B cell (primary cell): Measurements from ENCODE around the gene ODF2. TPM values are rescaled to one million over a fixed set of nuclear protein-coding genes. Genes with fewer than 3 reads are reported as not detected.

ENCODE experiments used
- ATAC-seq: fragments of 200-7000 bp; cut with Tn5 transposase; one replicate; pipeline ENCODE4 v1.10.0; 2021; ENCODE audit warnings: low read depth, mild to moderate bottlenecking, moderate number of reproducible peaks, moderate library complexity
- CTCF ChIA-PET: fragments of 350-600 bp; sonication (Branson Sonifier 250); formaldehyde crosslinking; loops from one replicate; lab custom pipeline; 2021; ENCODE audit warnings: antibody characterized with exemption, inconsistent platforms; lab: Charles Lee
- POLR2A ChIA-PET: fragments of 350-600 bp; sonication (Branson Sonifier 250); formaldehyde crosslinking; loops from one replicate; lab custom pipeline; 2021; ENCODE audit warnings: antibody characterized with exemption; lab: Charles Lee
- DNase-seq: peaks from one replicate; pipeline ENCODE4 v3.0.0; 2013
- H2AFZ ChIP-seq: 2 replicates; pipeline ENCODE4 v1.6.1; 2012; ENCODE audit warnings: mild to moderate bottlenecking, low read depth, low read length; ENCODE audit not compliant: insufficient read depth, poor library complexity, severe bottlenecking
- H3K27ac ChIP-seq, 2 donors: 1 replicate in 1 of 2; 2 replicates in 1 of 2; pipeline ENCODE4 v1.5.1; 2012 to 2013; ENCODE audit warnings: low read length in 2 of 2, mild to moderate bottlenecking in 2 of 2, moderate library complexity in 1 of 2
- H3K27me3 ChIP-seq, 4 experiments: fragments of 200-600 bp in 1 of 4; sonication (generic) in 1 of 4; replicated peaks in 1 of 4; 1 replicate in 2 of 4; 2 replicates in 2 of 4; pipeline versions ENCODE4 v1.6.1 to v1.7.0; 2013 to 2016; ENCODE audit warnings: low read length in 3 of 4, mild to moderate bottlenecking in 2 of 4, mixed read lengths in 1 of 4, moderate library complexity in 1 of 4; ENCODE audit not compliant: insufficient read depth in 4 of 4, control insufficient read depth in 3 of 4; ENCODE audit errors: control extremely low read depth in 1 of 4
- H3K36me3 ChIP-seq, 2 experiments: replicated peaks in 1 of 2; 1 replicate in 1 of 2; 2 replicates in 1 of 2; pipeline versions ENCODE4 v1.6.1 to v1.7.1; 2013; ENCODE audit warnings: low read length in 1 of 2; ENCODE audit not compliant: insufficient read depth in 2 of 2, control insufficient read depth in 1 of 2; ENCODE audit errors: control extremely low read depth in 1 of 2, extremely low read depth in 1 of 2
- H3K4me1 ChIP-seq, 2 donors: fragments of 200-600 bp in 1 of 2; sonication (generic) in 1 of 2; 1 replicate in 1 of 2; 2 replicates in 1 of 2; pipeline versions ENCODE4 v1.5.1 to v1.6.1; 2013 to 2017; ENCODE audit warnings: low read length in 2 of 2; ENCODE audit not compliant: control insufficient read depth in 2 of 2, insufficient read depth in 2 of 2
- H3K4me2 ChIP-seq: replicated peaks from 2 replicates; pipeline ENCODE3; 2012; ENCODE audit warnings: mild to moderate bottlenecking, low read depth, low read length; ENCODE audit not compliant: poor library complexity, severe bottlenecking
- H3K4me3 ChIP-seq, 5 experiments: fragments of 200-600 bp in 1 of 5; sonication (generic) in 1 of 5; 1 replicate in 3 of 5; 2 replicates in 2 of 5; pipeline versions ENCODE4 v1.5.1 to v1.7.0; 2011 to 2016; ENCODE audit warnings: low read length in 4 of 5, mild to moderate bottlenecking in 4 of 5, low read depth in 2 of 5, control low read depth in 1 of 5, moderate library complexity in 1 of 5; ENCODE audit not compliant: insufficient read depth in 1 of 5; ENCODE audit errors: control extremely low read depth in 1 of 5, extremely low read depth in 1 of 5
- H3K79me2 ChIP-seq: fragments of 200-600 bp; sonication (generic); one replicate; pipeline ENCODE4 v1.6.0; 2016; ENCODE audit warnings: low read length; ENCODE audit not compliant: control insufficient read depth, insufficient read depth
- H3K9ac ChIP-seq: fragments of 200-600 bp; sonication (generic); 2 replicates; pipeline ENCODE4 v1.6.1; 2017; ENCODE audit warnings: mild to moderate bottlenecking, low read length, moderate library complexity
- H3K9me3 ChIP-seq, 3 donors: one replicate each; pipeline versions ENCODE4 v1.6.1 to v1.7.1; 2013; ENCODE audit warnings: low read length in 2 of 3; ENCODE audit not compliant: control insufficient read depth in 2 of 3, insufficient read depth in 1 of 3; ENCODE audit errors: control extremely low read depth in 1 of 3
- H4K20me1 ChIP-seq: 2 replicates; pipeline ENCODE4 v1.6.0; 2012; ENCODE audit warnings: mild to moderate bottlenecking, low read length; ENCODE audit not compliant: insufficient read depth, control insufficient read depth, poor library complexity, severe bottlenecking
- H3K27ac Mint-ChIP-seq: one replicate; pipeline ENCODE4 v1.8.0; 2021; ENCODE audit warnings: mixed read lengths
- H3K27me3 Mint-ChIP-seq: one replicate; pipeline ENCODE4 v1.8.0; 2021; ENCODE audit warnings: mixed read lengths
- H3K4me1 Mint-ChIP-seq: one replicate; pipeline ENCODE4 v1.8.0; 2021; ENCODE audit warnings: mixed read lengths
- H3K4me3 Mint-ChIP-seq: one replicate; pipeline ENCODE4 v1.8.0; 2021; ENCODE audit warnings: mixed read lengths
- H3K9me3 Mint-ChIP-seq: one replicate; pipeline ENCODE4 v1.8.0; 2022; ENCODE audit warnings: mixed read lengths; ENCODE audit not compliant: insufficient read depth
- EZH2 ChIP-seq: IDR thresholded peaks from 2 replicates; pipeline ENCODE4 v1.6.1; 2012; ENCODE audit warnings: borderline replicate concordance, low read depth, mild to moderate bottlenecking, moderate library complexity, low read length; ENCODE audit not compliant: insufficient read depth, poor library complexity, severe bottlenecking
- WGBS: methylation state at CpG from one replicate; pipeline ENCODE4 v1.1.5; 2013; ENCODE audit warnings: missing lambda C conversion rate; ENCODE audit not compliant: insufficient coverage; 5-methylcytosine and 5-hydroxymethylcytosine counted together
- intact Hi-C: fragments of 100-400 bp; cut with micrococcal nuclease; formaldehyde crosslinking; loops from one replicate; pipeline ENCODE4 v1.10.0; 2022
- polyA plus RNA-seq: library from polyadenylated mRNA; depleted of rRNA; stranded (reverse); fragments of >200 nt; gene quantifications from 2 replicates; pipeline ENCODE4 v1.2.3, GENCODE V29; 2012
- total RNA-seq, 2 donors: library from RNA; stranded (reverse); fragments of 120-200 nt in 1 of 2; gene quantifications; 1 replicate in 1 of 2; 2 replicates in 1 of 2; pipeline versions ENCODE4 v1.2.3 to v1.2.4, GENCODE V29; 2013 to 2022
- TF ChIP-seq, protein P1 (sequence below): fragments of 200-600 bp; IDR thresholded peaks from one replicate; pipeline ENCODE4 v1.8.0; 2022; ENCODE audit warnings: antibody characterized with exemption, mild to moderate bottlenecking

ODF2 gene
- total and polyA plus RNA-seq, 2 donors (not counting 1 experiment from before 2014, with no cell fraction given), result 30.1 to 42.9 TPM

DNA sequence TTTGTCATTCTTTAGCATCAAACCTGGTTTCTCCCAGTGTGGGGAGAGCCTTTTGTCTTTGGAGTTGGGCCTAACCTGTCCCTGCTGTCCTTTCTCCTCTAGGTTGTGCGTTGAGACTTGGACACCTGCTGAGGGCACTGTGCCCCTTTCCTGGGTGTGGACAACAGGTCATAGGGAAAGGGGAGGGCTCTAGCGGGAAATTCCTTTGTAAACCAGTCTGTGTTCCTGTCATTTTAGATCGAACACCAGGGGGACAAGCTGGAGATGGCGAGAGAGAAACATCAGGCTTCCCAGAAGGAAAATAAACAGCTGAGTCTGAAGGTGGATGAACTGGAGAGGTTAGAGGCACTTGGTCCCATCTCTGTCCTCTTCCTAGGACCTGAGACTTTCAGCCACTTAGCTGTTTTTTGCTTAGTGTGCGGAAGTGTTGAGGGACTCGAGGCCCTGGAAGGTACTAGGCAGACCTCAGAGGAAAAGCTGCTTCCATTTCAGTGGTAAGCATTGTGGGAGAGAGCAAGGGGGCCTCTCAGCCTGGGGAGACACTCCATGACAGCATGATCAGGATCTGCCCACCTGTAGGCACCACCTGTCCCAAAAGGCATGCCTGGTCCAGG lies 40.1 kb downstream of the ODF2 start:
- Mint-ChIP-seq H3K27ac (no peak overlapping the region), H3K4me3 (no peak overlapping the region), H3K9me3 (no peaks in the 10 kb centered on the region), H3K27me3 (no peaks in the 10 kb centered on the region), H3K4me1 (peaks cover 10% of the 10 kb centered on the region)
- intact Hi-C loops, result no loop called here
- no peak overlapping the region for H3K27ac ChIP-seq
- peaks cover 0 to 47% of the 10 kb centered on the region in 2 experiments for H3K36me3 ChIP-seq
- H3K9ac ChIP-seq, result no peak overlapping the region
- no peak for ATAC-seq
- no peaks in the 10 kb centered on the region for H3K27me3 ChIP-seq
- no peak overlapping the region for H2AFZ ChIP-seq
- CTCF ChIA-PET, result interaction anchor here (0.5 to 1.4 kb wide), 3 partner anchors 57 to 201 kb away, joined by 3 to 4 read pairs (median 3); no protein-coding TSS in a partner anchor
- no peaks in the 10 kb centered on the region for H4K20me1 ChIP-seq
- POLR2A ChIA-PET, result no interaction called here
- WGBS, result 80% methylated on average over 6 of the region's 6 CpGs
- TF ChIP-seq EZH2, result no peak
- TF ChIP-seq, protein P1, sequence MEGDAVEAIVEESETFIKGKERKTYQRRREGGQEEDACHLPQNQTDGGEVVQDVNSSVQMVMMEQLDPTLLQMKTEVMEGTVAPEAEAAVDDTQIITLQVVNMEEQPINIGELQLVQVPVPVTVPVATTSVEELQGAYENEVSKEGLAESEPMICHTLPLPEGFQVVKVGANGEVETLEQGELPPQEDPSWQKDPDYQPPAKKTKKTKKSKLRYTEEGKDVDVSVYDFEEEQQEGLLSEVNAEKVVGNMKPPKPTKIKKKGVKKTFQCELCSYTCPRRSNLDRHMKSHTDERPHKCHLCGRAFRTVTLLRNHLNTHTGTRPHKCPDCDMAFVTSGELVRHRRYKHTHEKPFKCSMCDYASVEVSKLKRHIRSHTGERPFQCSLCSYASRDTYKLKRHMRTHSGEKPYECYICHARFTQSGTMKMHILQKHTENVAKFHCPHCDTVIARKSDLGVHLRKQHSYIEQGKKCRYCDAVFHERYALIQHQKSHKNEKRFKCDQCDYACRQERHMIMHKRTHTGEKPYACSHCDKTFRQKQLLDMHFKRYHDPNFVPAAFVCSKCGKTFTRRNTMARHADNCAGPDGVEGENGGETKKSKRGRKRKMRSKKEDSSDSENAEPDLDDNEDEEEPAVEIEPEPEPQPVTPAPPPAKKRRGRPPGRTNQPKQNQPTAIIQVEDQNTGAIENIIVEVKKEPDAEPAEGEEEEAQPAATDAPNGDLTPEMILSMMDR, result no peak
- H3K4me2 ChIP-seq, result no peak overlapping the region
- H3K9me3 ChIP-seq, result no peaks in the 10 kb centered on the region
- peaks cover 9 to 11% of the 10 kb centered on the region in 2 donors for H3K4me1 ChIP-seq
- H3K4me3 ChIP-seq, result no peak overlapping the region
- no peaks in the 10 kb centered on the region for H3K79me2 ChIP-seq
- DNase-seq, result no peak

DNA sequence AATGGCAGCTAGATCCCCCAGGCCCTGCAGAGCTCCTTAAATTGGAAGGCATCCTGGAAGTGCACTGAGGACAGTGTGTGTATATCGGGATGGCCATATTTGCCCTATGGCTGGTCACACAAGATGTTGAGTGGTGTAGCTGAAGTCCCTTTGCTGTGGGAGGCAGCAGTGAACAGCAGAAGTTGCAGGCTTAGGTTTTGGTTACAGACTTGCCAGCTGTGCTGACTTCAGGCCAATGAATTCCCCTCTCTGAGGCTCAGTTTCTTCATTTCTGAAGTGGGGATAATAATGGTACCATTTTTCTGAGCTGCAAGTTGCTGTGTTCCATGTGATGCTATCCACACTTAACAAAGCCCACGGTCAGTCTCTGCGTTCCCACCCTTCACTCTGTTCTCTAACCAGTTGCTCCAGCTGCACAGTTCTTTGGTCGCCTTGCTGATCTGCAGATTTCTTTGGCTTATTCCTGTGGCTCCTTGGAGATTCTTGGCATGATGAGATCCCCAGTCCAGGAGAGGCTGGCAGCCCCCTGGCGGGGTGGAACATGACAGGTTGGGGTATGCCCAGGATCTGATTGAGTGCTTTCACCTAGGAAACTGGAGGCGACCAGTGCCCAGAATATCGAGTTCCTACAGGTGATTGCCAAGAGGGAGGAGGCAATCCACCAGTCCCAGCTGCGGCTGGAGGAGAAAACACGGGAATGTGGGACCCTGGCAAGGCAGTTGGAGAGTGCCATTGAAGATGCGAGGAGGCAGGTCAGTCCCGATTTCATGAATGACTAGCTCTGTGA lies 42.2 kb downstream of the ODF2 start:
- Histone ChIP-seq H3K9ac (no peak overlapping the region), H3K4me1 (peaks cover 9 to 11% of the 10 kb centered on the region in 2 donors), H3K9me3 (no peaks in the 10 kb centered on the region), H2AFZ (no peak overlapping the region), H3K4me3 (no peak overlapping the region), H3K36me3 (peaks cover 0 to 38% of the 10 kb centered on the region in 2 experiments), H3K79me2 (no peaks in the 10 kb centered on the region), H3K27ac (no peak overlapping the region), H4K20me1 (no peaks in the 10 kb centered on the region), H3K4me2 (no peak overlapping the region), H3K27me3 (no peaks in the 10 kb centered on the region)
- WGBS, result 95% methylated on average over 11 of the region's 11 CpGs
- Mint-ChIP-seq H3K4me1 (peaks cover 10% of the 10 kb centered on the region), H3K27me3 (no peaks in the 10 kb centered on the region), H3K4me3 (no peak overlapping the region), H3K27ac (no peak overlapping the region), H3K9me3 (no peaks in the 10 kb centered on the region)
- TF ChIP-seq, protein P1, result no peak
- TF ChIP-seq EZH2, result no peak
- ATAC-seq (no peak), DNase-seq (no peak)
- CTCF ChIA-PET, result interaction anchor here (1.3 kb wide), 1 partner anchor 61 kb away, joined by 3 read pairs; no protein-coding TSS in a partner anchor
- intact Hi-C loops, result no loop called here
- POLR2A ChIA-PET, result no interaction called here
